ENCODE measurements around the gene FGF4. TPM values are rescaled to one million over a fixed set of nuclear protein-coding genes. Genes with fewer than 3 reads are reported as not detected.

FGF4 gene
- total and polyA plus RNA-seq, 12 donors, result not detected

GRCh38 chr11:69746752-69747742 is 28.1 kb downstream of the FGF4 start:
- no peaks in the 10 kb centered on the region for H3K4me1 ChIP-seq
- 55 to 59% methylated on average over 29 of the region's 29 CpGs for WGBS, 2 donors
- H3K27me3 ChIP-seq, result peaks cover 0 to 64% (median 22%) of the 10 kb centered on the region in 7 donors
- intact Hi-C loops (cut with DNase I), result no loop called here
- TF ChIP-seq CTCF (IDR thresholded peaks at IDR 0.05), result no peak
- no peak overlapping the region for H3K4me3 ChIP-seq
- H3K9me3 ChIP-seq, result no peaks in the 10 kb centered on the region
- H3K27ac ChIP-seq, result no peak overlapping the region
- DNase-seq, result no peak
- H3K36me3 ChIP-seq, result no peaks in the 10 kb centered on the region
- no peak for ATAC-seq

- intact Hi-C loops (cut with DNase I), result no loop called here
- whole genome bisulfite sequencing, 2 donors, result 76 to 85% methylated on average over 8 of the region's 8 CpGs
Measured at GRCh38 chr11:69746140-69746539, 29.0 kb downstream of the FGF4 start.

GRCh38 chr11:69745201-69745600 is 29.9 kb downstream of the FGF4 start:
- no peak for TF ChIP-seq CTCF (IDR thresholded peaks at IDR 0.05)
- no peaks in the 10 kb centered on the region for H3K36me3 ChIP-seq
- H3K4me3 ChIP-seq, result no peak overlapping the region
- H3K27ac ChIP-seq, result no peak overlapping the region
- DNase-seq (no peak), ATAC-seq (no peak)
- 83 to 90% methylated on average over 10 of the region's 10 CpGs for WGBS, 2 donors
- H3K27me3 ChIP-seq, result peaks cover 0 to 52% (median 20%) of the 10 kb centered on the region in 7 donors
- peaks cover 0 to under 1% (median 0%) of the 10 kb centered on the region in 11 donors for H3K9me3 ChIP-seq
- no peaks in the 10 kb centered on the region for H3K4me1 ChIP-seq
- intact Hi-C loops (cut with DNase I), result no loop called here

More at GRCh38 chr11:69746140-69746539, 29.0 kb downstream of the FGF4 start:
- DNase-seq (no peak), ATAC-seq (no peak)
- TF ChIP-seq CTCF (IDR thresholded peaks at IDR 0.05), result no peak
- peaks cover 0 to 62% (median 22%) of the 10 kb centered on the region in 7 donors for H3K27me3 ChIP-seq
- H3K4me1 ChIP-seq, result no peaks in the 10 kb centered on the region
- no peak overlapping the region for H3K27ac ChIP-seq
- no peak overlapping the region for H3K4me3 ChIP-seq
- no peaks in the 10 kb centered on the region for H3K36me3 ChIP-seq
- H3K9me3 ChIP-seq, result no peaks in the 10 kb centered on the region

GRCh38 chr11:69744435-69744834 is 30.7 kb downstream of the FGF4 start:
- ATAC-seq, result no peak
- 62 to 64% methylated on average over 7 of the region's 7 CpGs for WGBS, 2 donors
- peaks cover 0 to 8% (median 0%) of the 10 kb centered on the region in 11 donors for H3K9me3 ChIP-seq
- H3K4me3 ChIP-seq, result no peak overlapping the region
- H3K27ac ChIP-seq, result no peak overlapping the region
- intact Hi-C loops (cut with DNase I), result loop anchor here in 1 of 10 donors (5.0 kb wide), 1 partner anchor 1727 kb away; no protein-coding TSS in a partner anchor
- no peak for TF ChIP-seq CTCF (IDR thresholded peaks at IDR 0.05)
- no peaks in the 10 kb centered on the region for H3K36me3 ChIP-seq
- H3K4me1 ChIP-seq, result no peaks in the 10 kb centered on the region
- no peak for DNase-seq
- peaks cover 0 to 47% (median 13%) of the 10 kb centered on the region in 7 donors for H3K27me3 ChIP-seq
